ENCODE measurements around the gene ENPEP.

- TF ChIP-seq CTCF (IDR thresholded peaks at IDR 0.05) (no peak), POLR2A (IDR thresholded peaks at IDR 0.05) (no peak), EP300 (IDR thresholded peaks at IDR 0.05) (no peak), POLR2AphosphoS5 (IDR thresholded peaks at IDR 0.05) (no peak)
Observed at GRCh38 chr4:110605077-110605476, 129.1 kb downstream of the ENPEP start.
